Esophagus muscularis mucosa (tissue), 4 donors: ENCODE data around the gene PIR. TPM values are rescaled to one million over a fixed set of nuclear protein-coding genes. Genes with fewer than 3 reads are reported as not detected.

ENCODE experiments used
- DNase-seq: peaks from one replicate; pipeline ENCODE4 v3.0.0-alpha.2; 2017; ENCODE audit errors: extremely low spot score
- H3K27ac ChIP-seq, 4 donors: fragments of 200-600 bp; sonication (generic); replicated peaks in 1 of 4; 1 replicate in 3 of 4; 2 replicates in 1 of 4; pipeline ENCODE4 v1.5.1; 2016 to 2019; ENCODE audit warnings: mild to moderate bottlenecking in 1 of 4
- H3K27me3 ChIP-seq, 4 donors: fragments of 200-600 bp; sonication (generic); one replicate each; pipeline versions ENCODE4 v1.5.1 to v1.6.0; 2016 to 2019
- H3K36me3 ChIP-seq, 4 donors: fragments of 200-600 bp; sonication (generic); one replicate each; pipeline ENCODE4 v1.5.1; 2016 to 2019
- H3K4me1 ChIP-seq, 4 donors: fragments of 200-600 bp; sonication (generic); one replicate each; pipeline ENCODE4 v1.5.1; 2016 to 2019
- H3K4me3 ChIP-seq, 4 donors: fragments of 200-600 bp; sonication (generic); 1 replicate in 2 of 4; 2 replicates in 2 of 4; pipeline ENCODE4 v1.5.1; 2016 to 2019; ENCODE audit warnings: mild to moderate bottlenecking in 4 of 4, moderate library complexity in 1 of 4
- H3K9me3 ChIP-seq, 4 donors: fragments of 200-600 bp; sonication (generic); 1 replicate in 3 of 4; 2 replicates in 1 of 4; pipeline ENCODE4 v1.5.1; 2016 to 2019
- EP300 ChIP-seq: sonication (generic); formaldehyde crosslinking; IDR thresholded peaks from one replicate; pipeline ENCODE4 v1.6.1; 2017; ENCODE audit warnings: antibody characterized with exemption
- POLR2A ChIP-seq: fragments of 450-650 bp; IDR thresholded peaks from one replicate; pipeline ENCODE4 v1.6.1; 2017; ENCODE audit warnings: antibody characterized with exemption, moderate library complexity, mild to moderate bottlenecking, low read depth
- POLR2AphosphoS5 ChIP-seq, 2 donors: sonication (generic); formaldehyde crosslinking; IDR thresholded peaks; one replicate each; pipeline ENCODE4 v1.6.1; 2017; ENCODE audit warnings: antibody characterized with exemption in 2 of 2
- WGBS: methylation state at CpG from one replicate; pipeline ENCODE4 v1.1.5; 2018; 5-methylcytosine and 5-hydroxymethylcytosine counted together
- intact Hi-C: fragments of 100-400 bp; cut with DNase I; formaldehyde crosslinking; loops from one replicate; pipeline ENCODE4 v1.15.1; 2023
- total RNA-seq, 4 donors: library from RNA; depleted of rRNA; stranded (reverse); fragments of >200 nt; gene quantifications; one replicate each; pipeline versions ENCODE4 v1.1.0 to v1.2.1, GENCODE V29; 2016
- TF ChIP-seq, protein P1 (sequence below), 3 experiments: fragments of 200-600 bp in 2 of 3; fragments of 450-650 bp in 1 of 3; sonication (generic) in 2 of 3; IDR thresholded peaks; one replicate each; pipeline ENCODE4 v1.5.1; 2017 to 2019; ENCODE audit warnings: antibody characterized with exemption in 3 of 3, mild to moderate bottlenecking in 2 of 3, moderate library complexity in 1 of 3

The PIR gene
- total RNA-seq, 4 donors from 2014 or later: 12.1 to 24.9 (median 19.3) TPM

DNA sequence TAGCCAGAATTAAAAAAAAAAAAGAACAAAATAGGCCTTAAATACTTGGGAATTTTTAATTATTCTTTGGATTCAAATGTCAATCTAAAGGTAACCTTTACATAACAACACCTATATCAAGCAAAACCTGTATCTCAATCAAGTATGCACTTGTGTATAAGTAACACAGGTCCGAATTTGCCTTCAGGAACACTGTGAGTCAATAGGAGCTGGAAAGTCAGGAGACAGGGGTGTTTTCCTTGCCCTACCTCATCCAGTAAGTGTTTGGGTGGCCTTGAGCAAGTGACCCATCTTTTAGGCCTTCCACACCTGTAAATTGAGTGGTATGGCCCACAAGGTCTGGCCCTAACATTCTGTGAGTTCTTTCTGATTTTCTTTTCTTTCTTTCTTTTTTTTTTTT, 68.1 kb downstream of the PIR start:
- 71% methylated on average over 1 of the region's 1 CpG for whole genome bisulfite sequencing
- Histone ChIP-seq H3K9me3 (peaks cover 0 to 8% (median 0%) of the 10 kb centered on the region in 4 donors), H3K27me3 (no peaks in the 10 kb centered on the region), H3K4me1 (no peaks in the 10 kb centered on the region), H3K36me3 (peaks cover 0 to 3% (median 0%) of the 10 kb centered on the region in 4 donors), H3K27ac (no peak overlapping the region), H3K4me3 (no peak overlapping the region)
- DNase-seq: no peak
- intact Hi-C loops: no loop called here
- TF ChIP-seq EP300 (no peak), POLR2A (no peak), POLR2AphosphoS5 (IDR thresholded peaks at IDR 0.05) (no peak)
- TF ChIP-seq, protein P1, sequence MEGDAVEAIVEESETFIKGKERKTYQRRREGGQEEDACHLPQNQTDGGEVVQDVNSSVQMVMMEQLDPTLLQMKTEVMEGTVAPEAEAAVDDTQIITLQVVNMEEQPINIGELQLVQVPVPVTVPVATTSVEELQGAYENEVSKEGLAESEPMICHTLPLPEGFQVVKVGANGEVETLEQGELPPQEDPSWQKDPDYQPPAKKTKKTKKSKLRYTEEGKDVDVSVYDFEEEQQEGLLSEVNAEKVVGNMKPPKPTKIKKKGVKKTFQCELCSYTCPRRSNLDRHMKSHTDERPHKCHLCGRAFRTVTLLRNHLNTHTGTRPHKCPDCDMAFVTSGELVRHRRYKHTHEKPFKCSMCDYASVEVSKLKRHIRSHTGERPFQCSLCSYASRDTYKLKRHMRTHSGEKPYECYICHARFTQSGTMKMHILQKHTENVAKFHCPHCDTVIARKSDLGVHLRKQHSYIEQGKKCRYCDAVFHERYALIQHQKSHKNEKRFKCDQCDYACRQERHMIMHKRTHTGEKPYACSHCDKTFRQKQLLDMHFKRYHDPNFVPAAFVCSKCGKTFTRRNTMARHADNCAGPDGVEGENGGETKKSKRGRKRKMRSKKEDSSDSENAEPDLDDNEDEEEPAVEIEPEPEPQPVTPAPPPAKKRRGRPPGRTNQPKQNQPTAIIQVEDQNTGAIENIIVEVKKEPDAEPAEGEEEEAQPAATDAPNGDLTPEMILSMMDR (IDR thresholded peaks at IDR 0.05): no peak

DNA sequence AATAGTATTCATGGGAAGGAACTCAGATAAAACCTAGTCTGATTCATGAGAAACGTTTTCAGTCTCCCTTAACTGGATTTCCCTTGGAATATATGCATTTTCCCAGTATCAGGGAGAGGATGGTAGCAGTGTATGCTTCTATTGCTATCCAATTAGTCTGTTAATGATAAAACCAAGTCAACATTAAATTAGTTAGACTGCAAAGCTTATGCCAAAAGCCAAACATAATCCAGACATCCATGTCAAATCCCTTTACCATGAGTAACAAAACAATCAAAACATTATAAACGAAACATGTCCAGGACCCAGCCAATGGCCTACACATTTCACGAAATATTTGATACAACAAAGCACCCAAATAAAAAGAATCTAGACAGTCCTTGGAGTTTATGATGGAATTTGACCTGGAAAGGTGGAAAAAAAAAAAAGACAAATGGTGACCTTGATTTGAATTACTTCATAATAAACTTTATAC, 74.4 kb downstream of the PIR start:
- intact Hi-C loops: no loop called here
- Histone ChIP-seq H3K27me3 (no peaks in the 10 kb centered on the region), H3K36me3 (no peaks in the 10 kb centered on the region), H3K27ac (no peak overlapping the region), H3K4me1 (no peaks in the 10 kb centered on the region), H3K4me3 (no peak overlapping the region), H3K9me3 (peaks cover 0 to 16% (median 2%) of the 10 kb centered on the region in 4 donors)
- TF ChIP-seq, protein P1 (IDR thresholded peaks at IDR 0.05): no peak
- TF ChIP-seq POLR2A (no peak), POLR2AphosphoS5 (IDR thresholded peaks at IDR 0.05) (no peak), EP300 (no peak)
- WGBS: 54% methylated on average over 3 of the region's 3 CpGs
- DNase-seq: no peak

DNA sequence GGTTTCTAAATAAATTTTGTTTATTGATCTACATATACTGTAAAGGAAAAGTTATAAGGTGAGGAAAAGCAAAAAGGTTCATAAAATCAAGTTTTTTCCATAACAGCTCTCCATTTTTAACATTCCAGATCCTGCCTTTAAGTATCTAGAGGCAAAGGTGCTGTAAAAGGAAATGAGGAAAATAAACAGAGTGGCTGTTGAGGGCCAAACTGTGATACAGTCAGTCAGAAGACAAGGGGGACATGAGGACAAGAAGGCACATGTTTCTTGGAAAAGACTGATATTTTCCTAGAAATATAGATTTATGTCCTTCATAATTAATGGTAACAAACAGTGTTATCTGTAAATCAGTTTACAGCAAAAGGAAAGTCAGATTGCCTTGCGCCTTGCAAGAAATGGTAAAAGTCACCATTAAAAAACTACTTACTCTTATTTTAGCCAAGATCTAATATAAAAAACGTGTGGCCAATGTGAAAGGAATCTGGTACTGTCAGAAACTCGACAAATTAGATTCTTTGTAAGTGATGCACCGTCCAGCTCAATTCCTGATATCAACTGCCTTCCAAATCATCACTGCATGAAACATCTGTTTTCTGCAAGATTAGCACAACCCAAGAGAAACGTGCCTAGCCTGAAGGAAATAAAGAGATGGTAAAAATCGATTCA, 75.0 kb downstream of the PIR start:
- no peak for DNase-seq
- TF ChIP-seq POLR2AphosphoS5 (IDR thresholded peaks at IDR 0.05) (no peak), POLR2A (no peak), EP300 (no peak)
- TF ChIP-seq, protein P1 (IDR thresholded peaks at IDR 0.05): no peak
- Histone ChIP-seq H3K9me3 (peaks cover 0 to 14% (median 2%) of the 10 kb centered on the region in 4 donors), H3K27me3 (no peaks in the 10 kb centered on the region), H3K4me1 (no peaks in the 10 kb centered on the region), H3K4me3 (no peak overlapping the region), H3K36me3 (no peaks in the 10 kb centered on the region), H3K27ac (no peak overlapping the region)
- 44% methylated on average over 6 of the region's 6 CpGs for WGBS
- intact Hi-C loops: no loop called here

DNA sequence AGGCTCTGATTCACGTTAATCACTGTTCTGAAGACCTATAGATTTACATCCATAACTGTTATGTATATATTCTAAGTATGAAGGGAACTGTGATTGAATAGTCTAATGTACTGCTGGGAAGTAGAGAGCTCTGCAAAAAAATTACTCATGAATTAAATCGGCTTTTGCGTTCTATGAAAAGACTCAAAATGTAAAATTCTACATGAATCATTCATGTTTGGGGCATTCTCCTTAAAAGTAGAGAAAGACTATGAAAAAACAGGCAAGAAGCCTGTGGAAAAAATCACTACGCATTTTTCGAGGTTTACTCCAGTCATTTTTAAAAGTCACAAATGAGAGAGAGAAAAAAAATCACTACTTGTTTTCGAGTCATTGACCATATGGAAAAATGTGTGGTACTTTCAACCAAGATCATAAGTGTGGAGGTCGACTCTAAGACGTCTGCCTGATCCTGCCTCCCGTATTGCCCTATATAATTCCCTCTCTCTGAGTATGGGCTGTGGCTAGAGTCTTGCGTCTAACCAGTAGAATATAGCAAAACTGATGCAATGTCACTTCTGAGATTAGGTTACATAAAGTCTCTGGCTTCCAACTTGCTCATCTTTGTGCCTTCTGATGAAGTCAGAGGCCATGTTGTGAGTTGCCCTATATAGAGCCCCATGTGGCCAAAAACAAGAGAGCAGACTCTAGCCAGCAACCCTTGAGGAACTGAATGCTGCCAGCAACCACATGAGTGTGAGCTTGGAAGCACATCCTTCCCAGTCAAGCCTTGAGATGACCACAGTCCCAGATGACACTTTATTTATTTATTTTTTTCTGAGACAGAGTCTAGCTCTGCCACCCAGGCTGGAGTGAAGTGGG, 76.8 kb downstream of the PIR start:
- H3K4me3 ChIP-seq: no peak overlapping the region
- peaks cover 0 to 8% (median 2%) of the 10 kb centered on the region in 4 donors for H3K9me3 ChIP-seq
- no peaks in the 10 kb centered on the region for H3K36me3 ChIP-seq
- WGBS: 76% methylated on average over 10 of the region's 10 CpGs
- H3K4me1 ChIP-seq: no peaks in the 10 kb centered on the region
- H3K27me3 ChIP-seq: no peaks in the 10 kb centered on the region
- no peak overlapping the region for H3K27ac ChIP-seq
- no peak for DNase-seq
- intact Hi-C loops: no loop called here
- TF ChIP-seq POLR2A (no peak), POLR2AphosphoS5 (IDR thresholded peaks at IDR 0.05) (no peak)

DNA sequence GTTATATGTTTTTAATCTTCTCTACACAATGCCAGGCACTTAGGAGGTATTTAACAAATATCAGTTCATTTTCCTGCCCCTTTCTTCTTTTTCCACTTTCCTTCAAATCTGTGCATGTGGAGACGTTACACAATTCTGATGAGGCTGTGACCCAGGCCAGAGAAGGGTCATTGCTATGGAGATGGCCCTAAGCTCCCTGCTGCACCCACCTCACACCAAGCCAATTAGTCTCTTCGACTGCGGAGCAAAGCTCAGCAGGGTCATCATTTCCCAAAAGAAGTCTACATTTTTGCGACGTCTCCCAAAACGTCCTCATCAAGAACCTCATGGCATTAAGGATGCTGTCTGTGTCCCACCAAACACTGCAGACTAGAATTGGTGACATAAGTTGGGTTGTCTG, 80.0 kb downstream of the PIR start:
- H3K27ac ChIP-seq: no peak overlapping the region
- peaks cover 0 to 8% (median 2%) of the 10 kb centered on the region in 4 donors for H3K9me3 ChIP-seq
- no peaks in the 10 kb centered on the region for H3K4me1 ChIP-seq
- no peak overlapping the region for H3K4me3 ChIP-seq
- no peaks in the 10 kb centered on the region for H3K36me3 ChIP-seq
- no peaks in the 10 kb centered on the region for H3K27me3 ChIP-seq
- intact Hi-C loops: no loop called here
- DNase-seq: no peak
- TF ChIP-seq POLR2AphosphoS5 (IDR thresholded peaks at IDR 0.05) (no peak), EP300 (no peak), POLR2A (no peak)
- TF ChIP-seq, protein P1 (IDR thresholded peaks at IDR 0.05): no peak
- 81% methylated on average over 6 of the region's 6 CpGs for WGBS
